Activated CD4-positive, alpha-beta memory T cell treated with anti-CD3 and anti-CD28 coated beads for 36 hours (primary cell): ENCODE results near the gene OR10H3. TPM values are rescaled to one million over a fixed set of nuclear protein-coding genes. Genes with fewer than 3 reads are reported as not detected.
"Not testable (repeated sequence)": the region's sequence is repeated elsewhere in the genome, so short reads cannot be mapped to it uniquely, and the experiment has no call there.

ENCODE experiments used
- CTCF ChIA-PET: fragments of 350-600 bp; sonication (Branson Sonifier 250); formaldehyde crosslinking; loops from one replicate; lab custom pipeline; 2021; ENCODE audit warnings: antibody characterized with exemption, inconsistent platforms; lab: Charles Lee
- POLR2A ChIA-PET: fragments of 350-600 bp; sonication (Branson Sonifier 250); formaldehyde crosslinking; loops from one replicate; lab custom pipeline; 2021; ENCODE audit warnings: antibody characterized with exemption; lab: Charles Lee
- DNase-seq: peaks from one replicate; pipeline ENCODE4 v3.0.0-alpha.2; 2020
- H3K27ac Mint-ChIP-seq: one replicate; pipeline ENCODE4 v1.8.0; 2021; ENCODE audit warnings: mixed read lengths
- H3K27me3 Mint-ChIP-seq: one replicate; pipeline ENCODE4 v1.8.0; 2021; ENCODE audit warnings: mixed read lengths
- H3K36me3 Mint-ChIP-seq: one replicate; pipeline ENCODE4 v1.8.0; 2021; ENCODE audit warnings: mixed read lengths
- H3K4me1 Mint-ChIP-seq: one replicate; pipeline ENCODE4 v1.8.0; 2021; ENCODE audit warnings: low read depth, mixed read lengths
- H3K4me3 Mint-ChIP-seq: one replicate; pipeline ENCODE4 v1.8.0; 2021; ENCODE audit warnings: mild to moderate bottlenecking, mixed read lengths
- H3K9me3 Mint-ChIP-seq: one replicate; pipeline ENCODE4 v1.8.0; 2021; ENCODE audit warnings: mixed read lengths
- intact Hi-C: fragments of 100-400 bp; cut with micrococcal nuclease; formaldehyde crosslinking; loops from one replicate; pipeline ENCODE4 v1.15.1; 2023
- total RNA-seq, 2 experiments: library from RNA; stranded (reverse); gene quantifications; one replicate each; pipeline ENCODE4 v1.2.3, GENCODE V29; 2021

The OR10H3 gene
- total RNA-seq, 2 experiments from 2014 or later: not detected

- ChIA-PET CTCF (interaction anchor here (1.5 kb wide), 1 partner anchor 20 kb away, joined by 4 read pairs; no protein-coding TSS in a partner anchor), POLR2A (no interaction called here)
- Mint-ChIP-seq H3K36me3 (no peaks in the 10 kb centered on the region), H3K4me3 (no peak overlapping the region), H3K9me3 (no peaks in the 10 kb centered on the region), H3K27me3 (peaks cover 1% of the 10 kb centered on the region), H3K4me1 (no peaks in the 10 kb centered on the region), H3K27ac (no peak overlapping the region)
- intact Hi-C loops: no loop called here
- no peak for DNase-seq
Observed at GRCh38 chr19:15780610-15781418, 43.0 kb downstream of the OR10H3 start.

- Mint-ChIP-seq H3K4me1 (no peaks in the 10 kb centered on the region), H3K36me3 (no peaks in the 10 kb centered on the region), H3K9me3 (no peaks in the 10 kb centered on the region), H3K4me3 (no peak overlapping the region), H3K27ac (no peak overlapping the region), H3K27me3 (peaks cover 1% of the 10 kb centered on the region)
- ChIA-PET POLR2A (no interaction called here), CTCF (interaction anchor here (0.5 to 1.5 kb wide), 2 partner anchors 21 to 58 kb away, joined by 4 to 6 read pairs; no protein-coding TSS in a partner anchor)
- DNase-seq: no peak
- intact Hi-C loops: no loop called here
Observed at GRCh38 chr19:15781661-15782060, 43.9 kb downstream of the OR10H3 start.

GRCh38 chr19:15782211-15782610 lies 44.4 kb downstream of the OR10H3 start:
- ChIA-PET POLR2A (no interaction called here), CTCF (interaction anchor here (1.5 kb wide), 1 partner anchor 22 kb away, joined by 4 read pairs; no protein-coding TSS in a partner anchor)
- Mint-ChIP-seq H3K36me3 (no peaks in the 10 kb centered on the region), H3K4me3 (no peak overlapping the region), H3K27me3 (no peaks in the 10 kb centered on the region), H3K4me1 (no peaks in the 10 kb centered on the region), H3K9me3 (no peaks in the 10 kb centered on the region), H3K27ac (no peak overlapping the region)
- DNase-seq: no peak
- intact Hi-C loops: no loop called here

DNA sequence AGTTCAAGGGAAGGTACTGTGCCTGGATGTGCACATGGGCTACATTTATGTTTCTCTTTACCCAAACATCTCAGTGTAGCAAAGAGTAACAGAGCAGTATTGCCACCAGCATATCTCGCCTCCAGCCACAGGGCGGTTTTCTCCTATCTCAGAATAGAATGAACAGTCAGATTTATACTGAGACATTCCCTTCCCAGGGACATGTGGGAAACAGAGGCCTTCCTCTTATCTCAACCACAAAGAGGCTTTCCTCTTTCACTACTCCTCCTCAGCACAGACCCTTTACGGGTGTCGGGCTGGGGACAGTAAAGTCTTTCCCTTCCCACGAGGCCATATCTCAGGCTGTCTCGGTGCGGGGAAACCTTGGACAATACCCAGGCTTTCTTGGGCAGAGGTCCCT lies 45.1 kb downstream of the OR10H3 start:
- POLR2A ChIA-PET, CTCF ChIA-PET, H3K4me3 Mint-ChIP-seq, intact Hi-C loops, DNase-seq, H3K27ac Mint-ChIP-seq, H3K4me1 Mint-ChIP-seq, H3K9me3 Mint-ChIP-seq, H3K36me3 Mint-ChIP-seq, H3K27me3 Mint-ChIP-seq: not testable (repeated sequence)

DNA sequence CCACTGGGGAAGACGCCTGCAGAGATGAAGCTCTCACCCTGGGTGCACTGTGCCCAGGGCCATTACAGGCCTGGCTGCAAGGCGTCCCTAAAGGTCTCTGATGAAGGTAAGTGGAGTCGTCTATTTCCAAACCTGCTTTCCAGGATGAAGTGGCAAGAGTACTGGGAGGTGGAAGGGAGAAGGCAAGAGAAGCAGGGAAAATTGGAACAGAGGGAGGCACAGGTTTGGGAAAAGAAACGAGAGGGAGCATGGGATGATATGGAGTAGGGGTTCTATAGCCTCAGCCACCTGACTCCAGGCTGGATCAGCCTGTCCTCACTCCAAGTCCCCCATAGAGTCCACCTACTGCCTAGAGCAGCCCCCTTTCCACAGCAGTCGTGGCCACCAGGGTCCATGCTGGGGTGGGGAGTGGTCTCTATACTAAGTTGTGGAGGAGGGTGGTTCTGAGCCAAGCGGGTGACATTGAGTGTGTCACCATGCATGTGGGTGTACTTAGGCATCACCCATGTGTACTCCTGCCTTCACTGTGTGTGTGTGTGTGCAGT lies 49.9 kb downstream of the OR10H3 start, which contains the start of gene OR10H5:
Gene OR10H5, plus strand, starts transcription at position 51 of the 545 bp plus-strand sequence. CDS start 6,388 bp downstream, outside the sequence.
- intact Hi-C loops: no loop called here
- Mint-ChIP-seq H3K4me1 (no peaks in the 10 kb centered on the region), H3K4me3 (no peak within 1 kb of the TSS), H3K36me3 (no peaks in the 10 kb centered on the region), H3K27me3 (peaks cover 6% of the 10 kb centered on the region), H3K9me3 (no peaks in the 10 kb centered on the region), H3K27ac (no peak within 1 kb of the TSS)
- ChIA-PET POLR2A (no interaction called here), CTCF (no interaction called here)
- no peak for DNase-seq

DNA sequence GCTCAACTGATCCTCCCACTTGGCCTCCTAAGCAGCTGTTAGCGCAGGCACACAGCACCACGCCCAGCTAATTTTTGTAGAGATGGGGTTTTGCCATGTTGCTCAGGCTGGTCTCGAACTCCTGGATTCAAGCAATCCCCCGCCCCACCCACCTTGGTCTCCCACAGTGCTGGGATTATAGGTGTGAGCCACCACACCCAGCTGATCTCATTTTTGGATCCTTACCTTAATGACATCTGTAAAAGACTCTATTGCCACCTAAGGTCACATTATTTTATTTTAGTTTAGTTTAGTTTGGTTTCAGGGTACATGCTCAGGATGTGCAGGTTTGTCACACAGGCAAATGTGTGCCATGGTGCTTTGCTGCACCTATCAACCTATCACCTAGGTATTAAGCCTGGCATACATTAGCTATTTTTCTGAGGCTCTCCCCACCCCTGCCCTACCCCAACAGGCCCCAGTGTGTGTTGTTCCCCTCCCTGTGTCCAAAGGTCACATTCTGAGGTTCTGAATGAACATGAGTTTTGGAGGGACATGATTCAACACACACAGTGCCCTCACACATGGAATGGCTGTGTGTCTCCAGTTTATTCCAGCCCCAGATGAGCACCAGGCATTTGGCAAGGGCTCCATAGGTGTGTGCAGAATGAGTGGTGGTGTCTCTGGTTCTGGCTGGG lies 50.9 kb downstream of the OR10H3 start:
- ChIA-PET POLR2A (no interaction called here), CTCF (no interaction called here)
- no peak overlapping the region for H3K4me3 Mint-ChIP-seq
- no peak for DNase-seq
- no peak overlapping the region for H3K27ac Mint-ChIP-seq
- no peaks in the 10 kb centered on the region for H3K9me3 Mint-ChIP-seq
- peaks cover 6% of the 10 kb centered on the region for H3K27me3 Mint-ChIP-seq
- intact Hi-C loops: no loop called here
- H3K4me1 Mint-ChIP-seq: no peaks in the 10 kb centered on the region
- H3K36me3 Mint-ChIP-seq: no peaks in the 10 kb centered on the region

GRCh38 chr19:15790096-15790495 lies 52.3 kb downstream of the OR10H3 start:
- CTCF ChIA-PET: no interaction called here
- intact Hi-C loops: no loop called here
- no peak for DNase-seq
- no peaks in the 10 kb centered on the region for H3K9me3 Mint-ChIP-seq
- H3K36me3 Mint-ChIP-seq: no peaks in the 10 kb centered on the region
- H3K4me3 Mint-ChIP-seq: no peak overlapping the region
- no peak overlapping the region for H3K27ac Mint-ChIP-seq
- POLR2A ChIA-PET: no interaction called here
- peaks cover 10% of the 10 kb centered on the region for H3K27me3 Mint-ChIP-seq
- no peaks in the 10 kb centered on the region for H3K4me1 Mint-ChIP-seq

Other genes starting within 250 kb of the OR10H3 start
- under 1 TPM; 0.50 to 0.56 TPM for gene CYP4F22, start 229.5 kb upstream of the OR10H3 start, total RNA-seq
- gene CYP4F8, start 122.8 kb upstream of the OR10H3 start, total RNA-seq: not detected
- gene CYP4F3, start 97.1 kb upstream of the OR10H3 start, total RNA-seq: not detected
- gene CYP4F12, start 64.9 kb upstream of the OR10H3 start, total RNA-seq: under 1 TPM in 1 of 2 experiments, not detected in 1; 0.41 TPM
- gene OR10H2, start 10.0 kb upstream of the OR10H3 start, total RNA-seq: not detected
- gene OR10H5, start 49.7 kb downstream of the OR10H3 start, total RNA-seq: not detected
- not detected for gene OR10H1, start 77.7 kb downstream of the OR10H3 start, total RNA-seq
- gene CYP4F2, start 160.1 kb downstream of the OR10H3 start, total RNA-seq: not detected
- gene CYP4F11, start 196.5 kb downstream of the OR10H3 start, total RNA-seq: not detected
- gene OR10H4, start 211.0 kb downstream of the OR10H3 start, total RNA-seq: not detected